ENCODE data around the gene ENGASE.

ENGASE gene

DNA sequence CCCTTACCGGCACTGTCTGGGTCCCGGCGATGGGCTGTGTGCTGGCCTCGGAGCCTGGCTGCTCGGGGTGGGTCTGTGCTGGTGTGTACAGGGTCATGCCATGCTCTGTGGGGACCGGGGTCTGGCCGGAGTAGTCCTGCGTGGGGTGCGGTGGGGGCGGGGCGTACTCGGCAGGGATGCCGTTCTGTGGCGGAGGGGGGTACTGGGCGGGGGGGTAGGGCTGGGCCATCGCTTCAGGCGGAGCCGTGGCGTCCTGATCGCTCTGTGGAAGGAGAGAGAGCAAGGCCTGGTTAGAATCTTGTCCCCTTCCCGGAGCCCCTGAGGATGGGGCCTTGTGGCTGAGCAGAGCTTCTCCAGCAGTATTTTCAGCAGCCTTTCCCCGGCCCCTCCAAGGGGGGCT, 40.9 kb downstream of the ENGASE start:
- no peak for DNase-seq (ENCODE audit: low read depth)

DNA sequence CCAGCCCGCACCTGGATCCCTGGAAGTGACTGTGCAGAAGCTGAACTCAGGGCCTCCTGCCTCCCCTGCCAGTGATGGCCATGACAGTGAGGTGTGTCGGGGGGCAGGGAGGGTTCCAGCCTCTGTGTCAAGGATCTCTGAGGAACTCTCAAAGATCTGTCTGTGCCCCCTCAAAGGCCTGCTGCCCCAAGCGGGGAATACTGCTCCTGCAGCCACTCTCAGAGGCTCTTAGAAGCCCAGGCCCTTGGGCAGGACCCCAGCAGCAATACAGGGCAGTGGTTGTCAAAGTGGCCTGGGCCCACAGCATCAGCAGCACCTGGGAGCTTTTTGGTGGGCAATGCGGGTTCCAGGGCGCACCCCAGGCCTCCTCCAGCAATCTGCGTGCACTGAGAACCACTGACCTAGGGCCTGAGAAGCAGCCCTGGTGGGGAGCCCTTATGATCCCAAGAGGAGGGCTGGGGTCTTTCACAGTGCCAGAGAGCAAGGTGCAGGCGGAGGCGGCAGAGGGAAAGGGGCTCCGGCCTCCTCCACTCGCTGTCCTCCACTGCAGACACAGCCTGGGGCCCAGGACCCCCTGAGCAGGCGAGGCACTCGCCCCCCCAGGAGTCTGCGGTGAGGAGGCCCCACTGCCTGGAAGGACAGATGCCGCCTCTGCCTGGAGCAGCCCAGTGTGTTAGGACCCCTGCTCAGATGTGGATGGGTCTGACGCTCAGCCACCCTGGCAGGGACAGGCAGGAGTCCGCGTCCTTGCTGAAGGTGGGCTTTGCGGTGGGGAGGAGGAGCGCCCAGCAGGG, 42.1 kb downstream of the ENGASE start:
- no peak for DNase-seq (ENCODE audit: low read depth)

DNA sequence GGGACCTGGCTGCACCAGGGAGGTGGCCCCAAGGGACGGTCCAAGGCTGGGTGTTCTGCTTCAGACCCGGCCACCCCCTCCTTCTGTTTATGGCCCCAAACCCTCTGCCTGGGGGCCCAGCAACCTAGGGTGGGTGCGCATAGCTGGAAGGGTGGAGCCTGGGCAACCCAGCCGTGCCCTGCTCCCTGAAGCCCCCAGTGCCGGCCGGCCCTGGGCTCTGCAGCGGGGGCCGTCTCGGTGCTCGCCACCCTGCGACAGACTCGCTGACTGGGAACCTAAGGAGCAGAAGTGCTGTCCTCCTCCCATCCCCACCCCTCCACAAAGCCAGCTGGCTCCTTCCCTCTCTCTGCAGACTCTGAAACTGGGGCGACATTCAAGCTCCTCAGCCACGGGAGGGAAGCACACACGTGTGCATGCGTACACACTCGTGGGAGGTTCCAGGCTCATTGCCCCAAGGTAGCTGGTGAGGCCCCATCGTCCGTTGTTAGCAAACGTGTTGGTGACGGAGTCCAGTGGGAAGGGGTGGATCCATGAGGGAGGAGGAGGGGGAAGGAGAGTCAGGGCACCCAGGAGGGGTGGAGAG, 43.4 kb downstream of the ENGASE start:
- no peak for DNase-seq (ENCODE audit: low read depth)

DNA sequence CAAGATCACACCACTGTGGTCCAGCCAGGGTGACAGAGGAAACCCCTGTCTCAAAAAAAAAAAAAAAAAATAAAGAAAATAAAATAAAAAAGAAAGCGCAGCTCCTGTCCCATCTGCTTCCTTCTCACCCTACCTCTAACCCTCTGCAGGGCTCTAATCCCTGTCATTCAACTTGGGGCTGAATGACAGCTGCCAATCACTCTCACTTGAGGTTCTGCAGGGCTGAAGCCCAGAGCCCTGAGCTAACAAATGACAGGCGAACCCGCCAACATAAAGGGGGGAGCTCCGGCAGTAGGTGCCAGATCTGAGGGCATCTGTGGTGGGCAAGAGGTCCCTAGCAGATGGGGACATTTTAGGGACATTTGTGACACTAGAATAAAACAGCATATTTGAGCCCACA, 44.3 kb downstream of the ENGASE start:
- no peak for DNase-seq (ENCODE audit: low read depth)

DNA sequence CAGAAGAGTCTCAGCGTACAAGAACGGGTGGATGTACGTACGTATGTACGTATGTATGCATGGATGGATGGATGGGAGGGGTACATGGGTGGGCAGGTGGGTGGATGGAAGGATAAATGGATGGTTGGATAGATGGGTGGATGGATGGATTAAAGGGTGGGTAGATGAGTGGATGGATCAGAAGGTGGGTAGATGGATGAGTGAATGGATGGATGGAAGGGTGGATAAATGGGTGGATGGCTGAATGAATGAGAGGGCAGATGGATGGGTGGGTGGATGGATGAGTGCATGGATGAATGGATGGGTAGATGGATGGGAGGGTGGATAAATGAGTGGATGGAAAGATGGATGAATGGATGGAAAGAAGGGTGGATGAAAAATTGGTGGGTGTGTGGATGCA, 45.6 kb downstream of the ENGASE start:
- no peak for DNase-seq (ENCODE audit: low read depth)

DNA sequence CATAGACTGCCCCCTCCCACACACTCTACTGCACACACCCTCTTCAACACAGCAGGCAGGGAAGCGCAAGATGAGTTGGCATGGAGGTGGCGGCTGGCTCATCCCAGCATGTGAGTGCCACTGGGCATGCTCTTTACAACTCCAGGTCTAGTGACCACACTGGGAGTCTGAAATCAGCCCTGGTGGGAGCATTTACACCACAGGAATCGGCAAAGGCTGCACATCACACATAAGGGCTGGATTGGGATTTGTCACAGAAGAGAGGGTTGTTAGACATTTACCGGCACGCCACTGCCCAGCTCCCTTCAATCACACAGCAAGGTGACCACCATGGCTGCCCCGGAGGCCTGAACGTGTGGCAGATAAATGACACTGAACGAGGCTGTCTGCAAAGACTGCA, 49.4 kb downstream of the ENGASE start:
- no peak for DNase-seq (ENCODE audit: low read depth)

DNA sequence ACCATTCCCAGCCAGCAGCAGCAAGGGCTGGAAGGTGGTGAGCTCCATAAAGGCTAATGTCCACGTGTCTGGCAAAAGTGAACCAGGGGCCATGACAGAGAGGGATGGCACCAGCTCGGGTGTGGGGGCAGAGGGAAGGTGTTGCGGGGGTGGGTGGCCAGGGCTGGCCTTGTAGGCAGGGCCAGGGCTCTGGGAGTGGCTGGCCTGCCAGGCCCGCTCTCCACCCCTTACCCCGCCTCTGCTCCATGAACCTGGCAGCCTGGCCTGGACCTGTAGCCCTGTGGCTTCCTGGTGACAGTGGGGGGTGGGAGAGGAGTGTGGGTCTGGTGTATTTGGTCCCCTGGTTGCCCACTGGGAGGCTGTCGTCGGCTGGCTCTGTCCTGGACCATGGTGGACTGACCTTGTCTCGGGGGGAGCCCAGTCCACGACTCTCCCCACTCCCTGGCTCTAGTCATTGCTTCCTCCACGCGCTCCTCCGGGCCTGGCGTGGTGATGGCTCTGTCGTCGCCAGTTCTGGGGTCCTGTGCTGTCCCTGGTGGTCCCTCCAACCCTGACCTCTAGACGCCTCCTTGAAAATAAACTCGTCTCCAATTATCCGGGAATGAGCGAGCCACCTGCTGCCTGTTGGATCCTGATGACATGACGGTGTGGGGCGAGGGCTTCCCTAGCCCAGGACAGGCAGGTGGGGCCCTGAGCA, 50.0 kb downstream of the ENGASE start:
- no peak for DNase-seq (ENCODE audit: low read depth)

DNA sequence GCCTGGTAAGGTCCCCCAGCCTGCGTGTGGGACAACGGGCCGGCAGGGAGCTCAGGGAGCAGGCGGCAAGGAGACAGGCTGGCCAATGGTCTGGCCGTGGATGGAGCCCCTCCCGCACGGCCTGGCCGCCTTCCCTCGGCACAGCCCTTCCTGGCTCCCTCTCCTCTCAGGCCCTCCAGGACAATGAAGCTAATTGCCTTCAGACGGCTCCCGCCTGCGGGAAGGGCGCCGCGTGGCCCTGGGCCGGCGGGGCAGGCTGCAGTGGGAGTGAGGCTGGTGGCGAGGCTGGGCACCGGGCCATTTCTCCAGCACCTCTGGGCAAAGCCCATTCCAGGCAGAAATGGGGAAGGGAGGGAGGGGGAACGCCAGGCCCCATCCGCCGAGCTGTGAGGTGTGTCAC, 50.9 kb downstream of the ENGASE start:
- no peak for DNase-seq (ENCODE audit: low read depth)

DNA sequence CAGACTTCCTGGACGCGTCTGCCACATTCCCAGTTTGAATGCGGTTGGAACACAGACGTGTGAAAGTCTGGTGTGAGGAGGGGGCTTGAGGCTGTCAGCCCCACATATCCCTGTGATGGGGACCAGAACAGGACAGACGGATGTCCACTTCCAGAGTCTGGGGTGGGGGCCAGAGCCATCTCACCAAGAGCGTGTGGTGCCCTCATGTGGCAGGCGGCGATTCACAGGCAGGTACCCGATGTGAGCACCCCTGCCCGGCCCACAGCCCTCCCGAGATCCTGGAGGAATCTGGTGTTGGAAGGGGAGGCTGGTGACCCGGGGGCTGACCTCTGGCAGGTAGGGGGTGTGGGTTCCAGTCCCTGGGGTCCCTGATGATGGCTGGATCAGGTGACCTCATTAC, 51.5 kb downstream of the ENGASE start:
- no peak for DNase-seq (ENCODE audit: low read depth)

DNA sequence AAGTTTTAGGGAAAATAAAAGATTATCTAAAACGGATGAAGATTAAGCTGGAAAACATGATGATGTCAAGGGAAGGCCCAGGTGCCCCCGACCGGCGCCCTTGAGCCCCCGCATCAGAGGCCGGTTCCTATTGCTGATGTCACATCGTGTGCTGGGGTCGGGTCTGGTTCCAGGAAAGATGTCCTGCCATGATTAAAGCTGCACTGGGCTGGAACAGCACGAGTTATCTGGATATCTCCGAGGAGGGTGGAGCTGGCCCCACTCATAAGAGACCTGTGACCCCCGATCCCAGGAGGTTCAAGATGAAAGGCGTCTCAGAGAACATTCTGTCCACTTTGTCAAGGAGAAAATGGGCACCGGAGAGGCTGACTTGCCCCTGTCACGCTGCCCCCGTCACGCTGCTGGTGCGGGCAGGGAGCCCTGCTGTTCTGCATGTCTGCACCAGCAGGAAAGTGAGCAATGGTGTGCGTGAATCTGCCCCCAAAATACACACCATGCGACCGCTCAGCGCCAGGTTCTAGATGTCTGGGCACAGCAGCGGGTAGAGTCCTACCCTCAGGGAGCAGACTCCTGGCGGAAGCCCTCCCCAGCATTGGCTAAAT, 53.0 kb downstream of the ENGASE start:
- no peak for DNase-seq (ENCODE audit: low read depth)

DNA sequence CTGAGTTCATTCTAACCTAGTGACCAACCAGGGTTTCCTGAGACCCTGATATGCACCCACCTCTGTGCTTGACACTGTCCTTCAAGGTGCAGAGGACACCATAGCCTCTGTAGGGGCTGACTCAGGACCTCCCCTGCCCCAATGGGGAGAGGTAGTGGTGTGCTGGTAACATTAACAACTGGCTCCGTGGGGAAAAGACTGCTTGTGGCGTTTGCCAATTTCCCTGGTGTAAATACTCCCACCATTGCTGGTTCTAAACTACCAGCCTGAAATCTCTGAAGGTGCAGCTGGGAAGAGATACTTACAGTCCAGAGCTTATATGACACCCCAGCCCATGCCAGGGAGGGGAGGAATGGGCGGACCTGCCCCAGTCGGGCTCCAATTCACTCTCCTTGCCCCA, 54.9 kb downstream of the ENGASE start:
- no peak for DNase-seq (ENCODE audit: low read depth)

DNA sequence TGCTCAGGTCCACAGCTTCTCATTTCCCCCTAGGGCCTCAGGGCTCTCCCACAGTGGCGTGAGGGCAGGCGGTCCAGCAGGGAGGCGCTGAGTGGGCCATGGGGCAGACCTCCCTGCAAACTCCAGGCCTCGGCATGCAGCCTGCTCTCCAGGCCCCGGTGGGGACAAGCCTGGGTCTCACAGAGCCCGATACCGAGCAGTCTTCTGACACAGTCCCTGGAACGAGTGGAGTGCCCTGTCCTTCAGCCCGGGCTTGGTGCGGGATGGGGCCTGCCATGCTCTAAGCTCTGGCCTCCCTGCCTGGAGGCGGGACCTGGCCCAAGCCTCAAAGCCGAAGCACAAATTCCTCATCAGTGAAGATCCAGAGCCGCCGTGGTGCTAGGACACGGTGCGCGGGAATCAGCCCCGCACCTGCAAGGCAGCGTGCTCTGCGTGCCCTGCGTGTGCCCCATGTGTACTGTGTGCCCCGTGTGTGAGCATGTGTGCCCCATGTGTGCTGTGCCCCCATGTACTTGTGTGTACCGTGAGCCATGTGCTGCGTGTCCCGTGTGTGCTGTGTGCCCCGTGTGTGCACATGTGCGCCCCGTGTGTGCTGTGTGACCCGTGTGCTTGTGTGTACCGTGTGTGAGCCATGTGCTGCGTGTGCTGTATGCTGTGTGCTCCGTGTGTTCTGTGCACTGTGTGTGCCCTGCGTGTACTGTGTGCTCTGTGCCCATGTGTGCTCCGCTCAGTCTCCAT, 56.1 kb downstream of the ENGASE start:
- DNase-seq (ENCODE audit: low read depth), result no peak

DNA sequence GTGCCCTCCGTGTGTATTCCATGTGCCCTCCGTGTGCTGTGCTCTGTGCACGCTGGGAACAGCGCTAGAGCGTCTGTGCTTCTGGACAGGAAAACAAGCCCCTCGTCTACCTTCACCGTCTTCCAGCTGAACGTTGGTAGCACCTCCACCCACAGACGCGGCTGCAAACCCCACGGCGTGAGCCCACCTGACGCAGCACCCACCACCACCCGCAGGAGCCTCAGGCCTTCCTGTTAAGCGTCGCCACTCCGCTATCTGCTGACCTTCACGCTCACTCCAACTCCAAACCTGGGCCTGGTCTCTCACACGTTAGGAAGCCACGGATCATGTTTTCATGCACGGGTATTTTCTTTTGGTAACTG, 56.6 kb downstream of the ENGASE start:
- DNase-seq (ENCODE audit: low read depth), result no peak

DNA sequence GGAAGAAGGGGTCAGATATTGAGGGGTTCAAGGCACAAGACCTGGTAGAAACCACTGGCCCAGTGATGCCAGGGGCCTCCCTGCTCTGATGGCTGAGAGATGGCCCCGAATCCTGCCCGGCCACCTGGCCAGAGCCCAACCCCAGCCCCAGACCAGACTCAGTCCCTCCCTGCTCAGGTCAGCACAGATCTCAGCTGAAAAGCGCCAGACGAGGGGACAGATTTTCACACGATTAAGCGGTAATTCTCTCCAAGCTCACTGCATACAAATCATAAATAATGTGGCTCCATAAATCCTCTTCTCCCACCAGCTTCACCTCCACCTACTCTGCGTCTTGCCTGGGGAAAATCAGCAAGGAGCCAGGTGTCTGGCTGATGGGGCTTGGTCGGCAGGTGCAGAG, 57.1 kb downstream of the ENGASE start:
- DNase-seq (ENCODE audit: low read depth), result no peak

DNA sequence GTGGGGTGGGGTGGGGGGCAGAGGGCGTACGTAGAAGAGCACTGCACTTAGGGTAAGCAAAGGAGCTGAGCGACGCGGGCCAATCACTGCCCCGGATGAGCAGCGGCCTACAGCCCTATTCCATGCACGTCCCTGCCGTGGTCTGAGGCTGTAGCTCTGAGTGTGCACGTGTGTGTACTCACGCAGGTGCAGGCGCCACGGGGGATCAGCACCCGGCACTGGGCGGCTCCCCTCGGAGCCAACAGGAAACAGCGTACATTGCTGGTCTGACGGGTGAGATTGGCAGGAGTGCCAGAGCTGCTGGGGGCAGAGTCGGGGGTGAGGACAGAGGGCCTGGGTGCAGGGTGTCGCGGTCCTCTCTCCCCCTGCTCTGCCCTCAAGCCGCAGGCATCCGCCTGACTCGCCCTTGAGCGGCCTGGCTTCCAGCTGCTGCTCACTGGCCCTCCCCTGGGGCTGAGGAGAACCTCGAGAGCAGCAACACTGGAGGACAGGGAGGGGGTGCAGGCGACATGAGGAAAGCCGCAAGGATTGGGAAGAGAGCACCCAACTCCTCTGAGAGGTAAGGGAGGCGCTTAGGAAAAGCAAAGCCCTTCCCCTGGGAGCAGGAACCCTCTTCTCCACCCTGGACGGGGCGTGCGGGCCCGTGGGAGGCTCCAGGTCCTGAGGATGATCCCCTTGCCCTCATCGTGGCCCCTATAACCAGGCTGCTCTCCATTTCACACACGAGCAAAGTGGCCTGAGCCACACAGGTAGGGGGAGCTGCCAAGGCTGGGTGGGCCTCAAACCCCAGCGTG, 57.8 kb downstream of the ENGASE start:
- DNase-seq (ENCODE audit: low read depth), result no peak

DNA sequence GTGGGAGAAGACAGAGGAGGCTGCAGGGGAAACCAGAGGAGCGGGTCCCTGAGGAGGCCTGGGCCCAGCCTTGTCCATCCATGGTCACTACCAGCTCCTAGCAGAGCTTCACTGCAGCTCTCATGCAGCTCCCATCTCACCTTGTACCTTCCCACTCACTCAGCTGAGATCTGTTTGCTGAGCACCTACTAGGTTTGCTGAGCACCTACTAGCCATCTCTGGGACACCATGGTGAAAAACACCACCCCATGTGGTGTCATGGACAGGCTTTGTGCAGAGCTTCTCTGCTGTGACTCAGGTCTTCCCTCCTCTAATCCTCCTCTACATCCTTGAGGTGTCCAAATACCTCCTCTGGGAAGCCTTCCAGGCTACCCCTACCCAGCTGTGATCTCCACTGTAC, 58.6 kb downstream of the ENGASE start:
- no peak for DNase-seq (ENCODE audit: low read depth)

DNA sequence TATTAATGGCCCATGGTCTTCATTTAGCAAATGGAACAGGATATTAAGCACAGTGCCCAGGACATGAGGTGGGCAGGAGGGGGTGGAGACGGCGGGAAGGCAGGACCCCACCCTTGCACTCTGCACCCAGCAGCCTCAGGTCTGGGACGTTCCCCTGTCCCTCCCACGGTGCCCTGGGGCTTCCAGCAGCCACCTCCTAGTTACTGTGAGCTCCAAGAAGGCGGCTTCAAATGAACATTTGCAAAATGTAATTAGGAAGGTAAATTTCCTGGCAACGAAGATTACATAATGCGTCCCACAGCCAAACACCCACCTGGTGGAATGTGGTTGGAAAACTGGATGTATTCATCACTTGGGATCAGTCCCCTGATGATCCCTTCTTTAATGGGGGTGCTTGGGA, 59.4 kb downstream of the ENGASE start:
- no peak for DNase-seq (ENCODE audit: low read depth)

DNA sequence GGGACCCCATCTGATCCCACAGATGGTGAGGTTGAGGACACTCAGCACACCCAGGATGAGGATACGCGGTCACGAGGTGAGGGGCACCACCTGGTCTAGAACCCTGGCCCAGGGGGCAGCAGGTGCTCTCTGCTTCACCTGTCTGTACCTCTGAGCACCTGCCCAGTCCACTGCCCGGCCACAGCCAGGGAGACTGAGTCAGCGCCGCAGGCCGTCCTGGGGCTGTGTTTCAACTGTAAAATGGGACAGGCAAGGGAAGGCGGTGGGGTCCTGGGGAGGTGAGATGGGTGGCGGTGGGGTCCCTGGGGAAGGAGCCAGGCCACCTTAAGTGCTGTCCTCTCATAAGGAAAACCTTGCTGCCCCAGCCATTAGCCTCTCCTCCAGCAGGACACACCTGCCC, 60.4 kb downstream of the ENGASE start:
- DNase-seq (ENCODE audit: low read depth), result no peak

DNA sequence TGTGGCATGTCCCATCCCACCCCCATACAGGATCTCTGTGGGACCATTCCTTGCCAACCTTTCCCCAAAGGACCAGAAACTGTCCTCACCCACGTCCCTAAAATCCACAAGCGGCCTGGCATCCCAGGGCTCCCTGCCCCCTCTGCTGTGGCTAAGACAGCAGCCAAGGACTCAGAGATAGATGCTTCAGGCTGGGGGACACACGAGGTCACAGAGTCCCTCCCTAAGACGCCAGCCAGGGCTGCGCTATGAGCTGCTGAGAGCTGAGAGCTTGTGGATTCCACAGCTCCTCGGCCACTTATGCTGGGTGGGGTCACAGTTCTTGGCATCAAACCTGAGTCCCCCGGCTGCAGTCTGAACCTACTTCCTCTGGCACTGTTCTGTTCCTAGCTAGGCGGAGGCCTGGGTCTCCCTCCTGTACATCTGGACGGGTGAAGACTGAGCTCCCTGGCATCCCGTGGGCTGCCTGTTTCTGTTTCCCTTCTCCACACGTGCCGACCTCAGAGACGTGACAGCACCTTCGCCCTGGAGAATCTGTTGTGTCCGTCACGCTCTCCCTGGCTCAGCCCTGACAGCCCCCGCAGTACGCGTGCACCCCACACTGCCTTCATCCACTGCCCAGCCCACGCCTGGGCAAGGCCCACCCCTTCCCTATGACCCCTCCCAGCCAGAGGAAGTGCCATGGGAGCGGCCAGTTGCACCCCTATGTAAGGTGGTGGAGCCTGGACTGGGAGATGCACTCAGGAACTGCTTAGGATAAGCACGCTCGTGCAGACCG, 61.2 kb downstream of the ENGASE start:
- no peak for DNase-seq (ENCODE audit: low read depth)

Data from CMK (cell line).